Nephron (organoid): ENCODE data around the gene SCMH1.
A peak's percentile ranks its signal among the peaks of the same experiment; 100 is the strongest.

Experiments
- H3K27ac Mint-ChIP-seq, 3 experiments: 2 replicates each; pipeline ENCODE4 v1.8.0; 2020; ENCODE audit warnings: mixed read lengths in 3 of 3, mild to moderate bottlenecking in 2 of 3, moderate library complexity in 1 of 3
- H3K27me3 Mint-ChIP-seq: 2 replicates; pipeline ENCODE4 v1.8.0; 2021; ENCODE audit warnings: low read depth, mild to moderate bottlenecking, moderate library complexity, mixed read lengths
- H3K36me3 Mint-ChIP-seq: 2 replicates; pipeline ENCODE4 v1.8.0; 2020; ENCODE audit warnings: low read depth, mixed read lengths
- H3K4me1 Mint-ChIP-seq: 2 replicates; pipeline ENCODE4 v1.8.0; 2020; ENCODE audit warnings: mixed read lengths
- H3K4me3 Mint-ChIP-seq, 3 experiments: 2 replicates each; pipeline ENCODE4 v1.8.0; 2020; ENCODE audit warnings: mild to moderate bottlenecking in 3 of 3, mixed read lengths in 3 of 3, moderate library complexity in 2 of 3
- H3K9me3 Mint-ChIP-seq: 2 replicates; pipeline ENCODE4 v1.8.0; 2020; ENCODE audit warnings: mixed read lengths
- TF ChIP-seq, protein P1 (sequence below), 3 experiments: fragments of 200-600 bp; sonication (generic); IDR thresholded peaks; one replicate each; pipeline ENCODE4 v1.5.0; 2021; ENCODE audit warnings: antibody characterized with exemption in 3 of 3; ENCODE audit not compliant: unreplicated experiment in 3 of 3

Gene SCMH1

DNA sequence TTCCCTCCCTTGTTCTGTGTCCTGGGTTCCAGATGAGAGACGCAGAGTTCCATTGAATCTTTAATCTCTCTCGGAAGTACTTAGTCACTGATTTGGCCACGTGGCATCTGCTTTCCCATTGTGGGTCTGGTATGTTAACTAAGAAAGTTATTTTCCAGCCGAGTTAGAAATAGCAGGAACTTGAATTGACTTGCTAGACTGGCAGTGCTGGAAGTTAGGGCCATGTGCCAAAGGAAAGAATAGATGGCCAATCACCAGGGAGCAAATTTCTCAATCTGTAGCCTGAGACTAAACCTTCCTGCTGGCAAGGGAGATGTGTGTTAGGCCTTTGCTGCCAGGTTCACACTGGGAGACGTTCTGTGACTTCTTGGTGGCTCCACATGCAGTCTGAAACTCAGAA lies 196.4 kb downstream of the SCMH1 start:
- H3K36me3 Mint-ChIP-seq: peaks cover 64% of the 10 kb centered on the region
- H3K9me3 Mint-ChIP-seq: no peaks in the 10 kb centered on the region
- H3K27ac Mint-ChIP-seq: no peak overlapping the region
- TF ChIP-seq, protein P1, sequence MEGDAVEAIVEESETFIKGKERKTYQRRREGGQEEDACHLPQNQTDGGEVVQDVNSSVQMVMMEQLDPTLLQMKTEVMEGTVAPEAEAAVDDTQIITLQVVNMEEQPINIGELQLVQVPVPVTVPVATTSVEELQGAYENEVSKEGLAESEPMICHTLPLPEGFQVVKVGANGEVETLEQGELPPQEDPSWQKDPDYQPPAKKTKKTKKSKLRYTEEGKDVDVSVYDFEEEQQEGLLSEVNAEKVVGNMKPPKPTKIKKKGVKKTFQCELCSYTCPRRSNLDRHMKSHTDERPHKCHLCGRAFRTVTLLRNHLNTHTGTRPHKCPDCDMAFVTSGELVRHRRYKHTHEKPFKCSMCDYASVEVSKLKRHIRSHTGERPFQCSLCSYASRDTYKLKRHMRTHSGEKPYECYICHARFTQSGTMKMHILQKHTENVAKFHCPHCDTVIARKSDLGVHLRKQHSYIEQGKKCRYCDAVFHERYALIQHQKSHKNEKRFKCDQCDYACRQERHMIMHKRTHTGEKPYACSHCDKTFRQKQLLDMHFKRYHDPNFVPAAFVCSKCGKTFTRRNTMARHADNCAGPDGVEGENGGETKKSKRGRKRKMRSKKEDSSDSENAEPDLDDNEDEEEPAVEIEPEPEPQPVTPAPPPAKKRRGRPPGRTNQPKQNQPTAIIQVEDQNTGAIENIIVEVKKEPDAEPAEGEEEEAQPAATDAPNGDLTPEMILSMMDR (IDR thresholded peaks at IDR 0.05; ENCODE audit: unreplicated experiment in 3 of 3): no peak
- H3K4me1 Mint-ChIP-seq: no peaks in the 10 kb centered on the region
- no peaks in the 10 kb centered on the region for H3K27me3 Mint-ChIP-seq
- no peak overlapping the region for H3K4me3 Mint-ChIP-seq

DNA sequence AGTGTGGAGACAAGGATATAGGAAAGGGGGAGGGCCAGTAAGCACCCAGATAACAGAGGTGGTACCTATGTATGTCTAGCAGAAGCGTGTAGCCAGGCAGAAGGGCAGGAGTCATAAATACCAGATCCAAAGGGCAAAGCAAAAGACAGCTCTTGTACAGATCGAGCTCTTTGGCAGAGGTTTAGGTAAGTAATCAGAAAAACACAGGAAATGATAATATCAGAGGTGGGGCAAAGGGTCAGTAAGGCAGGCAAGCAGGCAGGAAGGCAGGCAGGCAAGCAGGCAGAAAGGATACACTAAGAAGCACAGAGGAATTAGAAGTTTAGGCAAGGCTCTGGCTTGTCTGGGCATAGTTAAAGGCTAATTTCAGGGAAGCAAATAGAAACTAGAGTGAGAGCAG lies 197.9 kb downstream of the SCMH1 start:
- H3K36me3 Mint-ChIP-seq: peaks cover 61% of the 10 kb centered on the region
- H3K9me3 Mint-ChIP-seq: no peaks in the 10 kb centered on the region
- TF ChIP-seq, protein P1 (IDR thresholded peaks at IDR 0.05; ENCODE audit: unreplicated experiment in 3 of 3): no peak
- H3K27me3 Mint-ChIP-seq: no peaks in the 10 kb centered on the region
- H3K4me3 Mint-ChIP-seq: no peak overlapping the region
- H3K27ac Mint-ChIP-seq: peak overlapping the region in 1 of 3 experiments; percentile 6
- no peaks in the 10 kb centered on the region for H3K4me1 Mint-ChIP-seq

DNA sequence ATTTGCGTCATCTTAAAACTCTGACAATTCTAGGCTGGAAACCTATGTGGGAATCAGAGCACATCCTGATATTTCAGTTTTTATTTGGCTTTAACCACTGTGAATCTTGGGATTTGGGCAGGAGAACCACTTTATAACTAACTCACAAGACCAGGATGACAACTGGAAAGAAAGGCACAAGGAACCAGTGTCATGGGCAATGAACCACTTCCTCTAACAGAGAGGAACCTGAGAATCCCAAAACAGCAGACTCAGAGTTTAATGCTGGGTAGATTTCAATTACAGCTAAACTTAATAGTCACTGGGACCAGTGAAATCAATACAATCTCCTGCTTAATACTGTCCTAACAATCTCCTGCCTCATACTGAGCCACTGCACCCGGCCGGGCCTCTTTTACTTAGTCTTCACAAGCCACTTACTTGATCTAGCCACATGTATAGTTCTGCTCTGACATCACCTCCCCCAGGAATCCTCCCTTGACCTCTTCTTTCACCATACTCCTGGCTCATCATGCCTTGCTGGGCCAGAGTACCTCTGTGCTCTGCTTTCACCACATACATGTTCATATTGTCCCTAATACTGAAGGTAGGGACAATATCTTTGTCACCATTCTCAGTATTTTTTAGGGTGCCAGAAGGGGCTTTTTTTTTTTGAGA lies 200.4 kb downstream of the SCMH1 start:
- TF ChIP-seq, protein P1 (IDR thresholded peaks at IDR 0.05; ENCODE audit: unreplicated experiment in 3 of 3): no peak
- no peaks in the 10 kb centered on the region for H3K9me3 Mint-ChIP-seq
- no peaks in the 10 kb centered on the region for H3K27me3 Mint-ChIP-seq
- no peak overlapping the region for H3K4me3 Mint-ChIP-seq
- no peaks in the 10 kb centered on the region for H3K4me1 Mint-ChIP-seq
- peaks cover 52% of the 10 kb centered on the region for H3K36me3 Mint-ChIP-seq
- H3K27ac Mint-ChIP-seq: no peak overlapping the region

DNA sequence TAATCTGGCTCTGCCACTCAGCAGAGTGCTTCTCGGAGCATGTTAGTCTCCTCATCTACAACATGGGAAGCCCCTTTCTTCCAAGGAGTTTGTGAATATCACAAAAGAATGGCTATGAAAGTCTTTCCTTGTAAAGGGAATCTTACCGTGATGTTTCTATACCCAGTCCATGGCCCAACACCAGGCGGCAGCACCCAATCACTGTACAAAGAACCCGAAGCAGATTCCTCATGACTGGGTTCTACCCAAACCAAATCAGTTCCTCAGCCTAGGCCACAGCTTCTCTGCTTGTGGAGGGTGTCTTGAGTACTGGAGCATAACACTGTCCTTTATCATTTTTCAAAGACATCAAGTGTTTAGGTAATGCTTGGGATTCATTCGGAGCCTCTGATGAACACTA lies 204.0 kb downstream of the SCMH1 start:
- TF ChIP-seq, protein P1 (IDR thresholded peaks at IDR 0.05; ENCODE audit: unreplicated experiment in 3 of 3): no peak
- Mint-ChIP-seq H3K4me1 (no peaks in the 10 kb centered on the region), H3K27me3 (no peaks in the 10 kb centered on the region), H3K27ac (no peak overlapping the region), H3K9me3 (no peaks in the 10 kb centered on the region), H3K36me3 (peaks cover 39% of the 10 kb centered on the region), H3K4me3 (no peak overlapping the region)

DNA sequence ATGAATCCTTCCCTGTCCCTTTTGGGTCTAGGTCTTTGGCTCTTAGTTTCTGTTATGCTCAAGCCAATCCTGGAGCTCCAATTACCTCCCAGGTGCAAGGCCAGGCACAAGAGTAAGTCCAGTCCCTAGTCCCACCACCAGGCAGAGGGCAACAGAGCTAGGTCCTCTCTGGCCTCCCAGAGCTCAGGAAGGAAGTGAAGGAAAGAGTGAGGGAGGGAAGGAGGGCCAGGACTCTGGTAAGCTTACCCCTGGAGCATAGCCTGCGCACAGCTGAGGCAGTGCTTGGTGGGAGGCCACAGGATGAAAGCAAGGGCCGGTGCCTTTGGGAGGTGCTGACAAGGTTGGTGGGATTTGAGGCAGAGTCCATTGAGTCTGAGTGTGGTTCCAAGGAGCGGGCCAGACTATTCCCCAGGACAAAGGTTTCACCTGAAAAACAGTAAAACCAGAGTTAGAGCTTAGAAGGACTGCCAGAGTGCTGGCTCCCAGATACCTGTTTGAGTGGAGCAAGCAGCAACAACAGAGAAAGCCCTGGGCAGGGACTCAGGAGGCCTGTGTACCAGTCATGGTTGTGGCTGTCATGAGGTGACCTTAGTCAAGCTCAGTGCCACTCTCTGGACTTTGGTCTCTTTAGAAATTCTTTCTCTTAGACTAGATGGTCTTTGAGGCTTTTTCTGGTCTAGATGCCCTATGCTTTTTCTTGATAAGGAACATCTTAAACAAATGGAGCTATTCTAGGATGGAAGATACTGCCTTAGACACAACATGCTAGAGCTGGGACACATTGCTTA lies 204.8 kb downstream of the SCMH1 start:
- TF ChIP-seq, protein P1 (IDR thresholded peaks at IDR 0.05; ENCODE audit: unreplicated experiment in 3 of 3): no peak
- Mint-ChIP-seq H3K9me3 (no peaks in the 10 kb centered on the region), H3K27ac (no peak overlapping the region), H3K4me3 (no peak overlapping the region), H3K27me3 (no peaks in the 10 kb centered on the region), H3K4me1 (no peaks in the 10 kb centered on the region), H3K36me3 (peaks cover 39% of the 10 kb centered on the region)
